CD14-positive monocyte (primary cell): ENCODE results near the gene TCF7. TPM values are rescaled to one million over a fixed set of nuclear protein-coding genes. Genes with fewer than 3 reads are reported as not detected.

Experiments used
- DNase-seq, 3 donors: peaks; one replicate each; pipeline ENCODE4 v3.0.0-alpha.2; 2011 to 2022
- H2AFZ ChIP-seq: 2 replicates; pipeline ENCODE4 v1.6.0; 2012; ENCODE audit warnings: mild to moderate bottlenecking, low read depth, low read length, inconsistent platforms; ENCODE audit not compliant: insufficient read depth, poor library complexity, severe bottlenecking
- H3K27ac ChIP-seq, 2 donors: 1 replicate in 1 of 2; 2 replicates in 1 of 2; pipeline ENCODE4 v1.5.1; 2012 to 2013; ENCODE audit warnings: low read length in 2 of 2, control low read depth in 1 of 2, inconsistent platforms in 1 of 2, low read depth in 1 of 2, mild to moderate bottlenecking in 1 of 2
- H3K27me3 ChIP-seq, 2 donors: one replicate each; pipeline versions ENCODE4 v1.6.0 to v1.6.1; 2011 to 2013; ENCODE audit warnings: low read length in 2 of 2; ENCODE audit not compliant: control insufficient read depth in 2 of 2, insufficient read depth in 2 of 2
- H3K36me3 ChIP-seq, 2 donors: replicated peaks in 1 of 2; 1 replicate in 1 of 2; 2 replicates in 1 of 2; pipeline versions ENCODE4 v1.5.1 to v1.6.1; 2012 to 2013; ENCODE audit warnings: low read length in 2 of 2, control low read depth in 1 of 2, inconsistent platforms in 1 of 2, mild to moderate bottlenecking in 1 of 2; ENCODE audit not compliant: insufficient read depth in 2 of 2, control insufficient read depth in 1 of 2
- H3K4me1 ChIP-seq, 2 donors: 1 replicate in 1 of 2; 2 replicates in 1 of 2; pipeline versions ENCODE4 v1.5.1 to v1.6.1; 2012 to 2013; ENCODE audit warnings: low read length in 2 of 2, control low read depth in 1 of 2, inconsistent platforms in 1 of 2, mild to moderate bottlenecking in 1 of 2, moderate library complexity in 1 of 2; ENCODE audit not compliant: insufficient read depth in 2 of 2, control insufficient read depth in 1 of 2
- H3K4me2 ChIP-seq: replicated peaks from 2 replicates; pipeline ENCODE3; 2012; ENCODE audit warnings: low read length, moderate library complexity, mild to moderate bottlenecking; ENCODE audit not compliant: poor library complexity, severe bottlenecking; ENCODE audit errors: extremely low read depth
- H3K4me3 ChIP-seq, 3 experiments: fragments of 200-600 bp in 1 of 3; sonication (generic) in 1 of 3; replicated peaks in 1 of 3; 1 replicate in 2 of 3; 2 replicates in 1 of 3; pipeline ENCODE4 v1.5.1; 2011 to 2013; ENCODE audit warnings: low read length in 3 of 3, mild to moderate bottlenecking in 3 of 3, control low read depth in 2 of 3, low read depth in 2 of 3, inconsistent platforms in 1 of 3, moderate library complexity in 1 of 3
- H3K79me2 ChIP-seq: 2 replicates; pipeline ENCODE4 v1.6.0; 2012; ENCODE audit warnings: mild to moderate bottlenecking, control low read depth, inconsistent platforms, low read length, moderate library complexity; ENCODE audit not compliant: insufficient read depth
- H3K9ac ChIP-seq: 2 replicates; pipeline ENCODE4 v1.6.0; 2017; ENCODE audit warnings: low read length, mild to moderate bottlenecking; ENCODE audit not compliant: insufficient read depth, poor library complexity, severe bottlenecking
- H3K9me3 ChIP-seq, 2 donors: replicated peaks in 1 of 2; 1 replicate in 1 of 2; 2 replicates in 1 of 2; pipeline versions ENCODE4 v1.5.1 to v1.6.1; 2012 to 2013; ENCODE audit warnings: low read length in 2 of 2, control low read depth in 1 of 2; ENCODE audit not compliant: control insufficient read depth in 1 of 2, insufficient read depth in 1 of 2
- H4K20me1 ChIP-seq: 2 replicates; pipeline ENCODE4 v1.6.0; 2012; ENCODE audit warnings: mild to moderate bottlenecking, low read length, control low read depth, moderate library complexity; ENCODE audit not compliant: insufficient read depth
- H3K27ac Mint-ChIP-seq, 7 donors: one replicate each; pipeline ENCODE4 v1.8.0; 2020; ENCODE audit warnings: mild to moderate bottlenecking in 7 of 7, mixed read lengths in 7 of 7, moderate library complexity in 6 of 7, inconsistent platforms in 2 of 7
- H3K27me3 Mint-ChIP-seq, 3 donors: one replicate each; pipeline ENCODE4 v1.8.0; 2021 to 2022; ENCODE audit warnings: low read depth in 3 of 3, mild to moderate bottlenecking in 3 of 3, mixed read lengths in 3 of 3, moderate library complexity in 3 of 3, inconsistent platforms in 1 of 3
- H3K36me3 Mint-ChIP-seq, 2 donors: one replicate each; pipeline ENCODE4 v1.8.0; 2020; ENCODE audit warnings: mixed read lengths in 2 of 2, inconsistent platforms in 1 of 2, mild to moderate bottlenecking in 1 of 2
- H3K4me1 Mint-ChIP-seq: one replicate; pipeline ENCODE4 v1.8.0; 2020; ENCODE audit warnings: mild to moderate bottlenecking, mixed read lengths
- H3K4me3 Mint-ChIP-seq, 2 donors: one replicate each; pipeline ENCODE4 v1.8.0; 2020; ENCODE audit warnings: mild to moderate bottlenecking in 2 of 2, mixed read lengths in 2 of 2, moderate library complexity in 1 of 2
- H3K9me3 Mint-ChIP-seq, 7 donors: one replicate each; pipeline ENCODE4 v1.8.0; 2020 to 2022; ENCODE audit warnings: mixed read lengths in 7 of 7, mild to moderate bottlenecking in 6 of 7, moderate library complexity in 6 of 7, inconsistent platforms in 2 of 7
- CTCF ChIP-seq: fragments of 200-600 bp; IDR thresholded peaks from one replicate; pipeline ENCODE4 v1.8.0; 2022; ENCODE audit warnings: antibody characterized with exemption, mild to moderate bottlenecking
- WGBS: methylation state at CpG from one replicate; pipeline ENCODE4 v1.1.5; 2013; ENCODE audit warnings: missing lambda C conversion rate; ENCODE audit not compliant: insufficient coverage; 5-methylcytosine and 5-hydroxymethylcytosine counted together
- intact Hi-C, 2 donors: fragments of 100-400 bp; cut with micrococcal nuclease; formaldehyde crosslinking; loops; one replicate each; pipeline versions ENCODE4 v1.15.0 to v1.15.1; 2023
- polyA plus RNA-seq, 3 donors: library from polyadenylated mRNA; depleted of rRNA in 1 of 3; unstranded in 2 of 3; stranded (reverse) in 1 of 3; fragments of 300-500 nt in 2 of 3; fragments of >200 nt in 1 of 3; fragmentation: Illumina TruSeq in 2 of 3; gene quantifications; 1 replicate in 2 of 3; 2 replicates in 1 of 3; pipeline ENCODE4 v1.2.3, GENCODE V29; 2012 to 2021

The TCF7 gene
- polyA plus RNA-seq, 3 donors, result 0.15 to 0.84 (median 0.83) TPM

GRCh38 chr5:134086225-134086942 is 28.1 kb upstream of the TCF7 start:
- Histone ChIP-seq H3K27ac (no peak overlapping the region), H3K9ac (no peak overlapping the region), H3K9me3 (no peaks in the 10 kb centered on the region), H3K79me2 (no peaks in the 10 kb centered on the region), H3K27me3 (no peaks in the 10 kb centered on the region), H3K36me3 (no peaks in the 10 kb centered on the region), H2AFZ (no peak overlapping the region), H4K20me1 (no peaks in the 10 kb centered on the region), H3K4me3 (no peak overlapping the region), H3K4me1 (no peaks in the 10 kb centered on the region), H3K4me2 (no peak overlapping the region)
- Mint-ChIP-seq H3K36me3 (no peaks in the 10 kb centered on the region), H3K4me3 (no peak overlapping the region), H3K4me1 (no peaks in the 10 kb centered on the region), H3K9me3 (no peaks in the 10 kb centered on the region), H3K27me3 (peaks cover 2 to 13% (median 5%) of the 10 kb centered on the region in 3 donors), H3K27ac (no peak overlapping the region)
- WGBS, result 100% methylated on average over 2 of the region's 8 CpGs
- intact Hi-C loops, result no loop called here
- DNase-seq, result peak in 1 of 3 donors; percentile 0
- no peak for TF ChIP-seq CTCF

GRCh38 chr5:134086943-134087305 is 27.6 kb upstream of the TCF7 start:
- no peak overlapping the region for H3K4me3 ChIP-seq
- 96% methylated on average over 8 of the region's 12 CpGs for WGBS
- no peak overlapping the region for H3K27ac Mint-ChIP-seq

More at GRCh38 chr5:134086943-134087305, 27.6 kb upstream of the TCF7 start:
- H4K20me1 ChIP-seq, result no peaks in the 10 kb centered on the region
- H3K36me3 ChIP-seq, result no peaks in the 10 kb centered on the region
- no peak overlapping the region for H2AFZ ChIP-seq
- Mint-ChIP-seq H3K4me3 (no peak overlapping the region), H3K27me3 (peaks cover 2 to 13% (median 5%) of the 10 kb centered on the region in 3 donors), H3K4me1 (no peaks in the 10 kb centered on the region), H3K36me3 (no peaks in the 10 kb centered on the region), H3K9me3 (no peaks in the 10 kb centered on the region)
- peak in 1 of 3 donors; percentile 0 for DNase-seq
- H3K9me3 ChIP-seq, result no peaks in the 10 kb centered on the region
- no peaks in the 10 kb centered on the region for H3K27me3 ChIP-seq
- no peaks in the 10 kb centered on the region for H3K4me1 ChIP-seq
- H3K9ac ChIP-seq, result no peak overlapping the region
- no peaks in the 10 kb centered on the region for H3K79me2 ChIP-seq
- TF ChIP-seq CTCF, result no peak
- intact Hi-C loops, result no loop called here
- H3K4me2 ChIP-seq, result no peak overlapping the region
- no peak overlapping the region for H3K27ac ChIP-seq
